HG02885 (cell line): Measurements from ENCODE around the gene HLX.

Experiments
- ATAC-seq: cut with Tn5 transposase; IDR thresholded peaks from one replicate; pipeline ENCODE4 v1.9.1; 2021; ENCODE audit warnings: mild to moderate bottlenecking; ENCODE audit not compliant: unreplicated experiment, poor library complexity

Gene HLX

GRCh38 chr1:220894025-220894923, 15.0 kb downstream of the HLX start:
- no peak for ATAC-seq

GRCh38 chr1:220894924-220895256, 15.6 kb downstream of the HLX start:
- ATAC-seq = no peak

GRCh38 chr1:220895412-220895946, 16.2 kb downstream of the HLX start:
- ATAC-seq = no peak

DNA sequence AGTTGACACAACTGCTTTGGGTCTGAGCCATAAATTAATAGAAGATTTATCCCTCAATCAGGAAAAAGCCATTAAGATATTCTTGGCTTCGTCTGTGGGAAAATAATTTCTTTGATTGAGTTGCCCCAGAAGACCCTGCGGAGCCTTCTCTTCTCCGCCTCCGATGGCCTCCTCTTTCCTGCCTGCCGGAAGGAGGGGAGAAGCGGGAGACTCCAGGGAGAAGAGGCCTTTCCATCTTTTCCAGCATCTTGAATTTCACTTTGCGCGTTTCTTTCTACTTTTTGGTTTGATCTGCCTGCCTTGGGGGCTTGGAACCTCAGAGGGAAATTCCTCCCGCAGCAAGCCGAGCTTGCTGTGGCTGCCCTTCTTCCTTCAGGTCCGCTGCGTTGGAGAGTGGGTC, 16.8 kb downstream of the HLX start:
- ATAC-seq = no peak

- no peak for ATAC-seq
Observed at GRCh38 chr1:220900842-220901241, 21.6 kb downstream of the HLX start.

DNA sequence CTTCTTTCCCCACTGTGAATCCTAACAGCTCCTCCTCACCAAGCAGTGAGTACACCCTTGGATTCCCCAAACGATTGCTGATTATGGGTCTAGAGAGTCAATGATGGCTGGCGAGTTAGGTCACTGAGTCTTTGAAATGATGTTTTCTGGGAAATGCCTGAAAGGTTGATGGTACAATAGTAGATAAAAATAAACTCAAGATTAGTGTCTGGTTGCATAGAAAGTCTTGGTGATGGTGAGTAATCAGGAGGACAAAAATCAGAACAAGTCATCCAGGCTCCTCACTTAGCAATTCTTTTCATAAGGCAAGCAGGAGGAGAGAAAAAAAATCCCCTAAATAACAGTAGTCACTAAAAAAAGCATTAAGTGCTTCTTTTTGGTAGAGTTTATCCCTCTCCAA, 22.6 kb downstream of the HLX start:
- ATAC-seq = no peak

DNA sequence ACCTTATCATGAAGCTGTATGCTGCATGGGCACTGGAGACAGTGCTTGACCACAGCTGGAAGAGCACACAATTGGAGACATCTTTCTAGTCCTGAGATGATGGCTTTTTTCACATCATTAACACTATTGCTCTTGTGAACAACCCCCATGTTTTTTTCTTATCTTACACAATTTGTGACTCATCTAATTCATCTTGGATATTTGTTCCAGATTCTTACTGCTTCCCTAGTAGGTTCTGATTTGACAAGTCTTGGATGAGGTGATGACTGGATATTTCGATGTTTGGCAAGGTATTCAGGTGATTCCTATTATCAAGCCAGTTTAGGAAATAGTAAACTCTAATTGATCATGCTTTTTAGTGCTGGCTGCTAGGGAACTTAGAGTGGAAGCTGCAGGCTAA, 23.7 kb downstream of the HLX start:
- no peak for ATAC-seq

GRCh38 chr1:220904876-220905275, 25.6 kb downstream of the HLX start:
- no peak for ATAC-seq

DNA sequence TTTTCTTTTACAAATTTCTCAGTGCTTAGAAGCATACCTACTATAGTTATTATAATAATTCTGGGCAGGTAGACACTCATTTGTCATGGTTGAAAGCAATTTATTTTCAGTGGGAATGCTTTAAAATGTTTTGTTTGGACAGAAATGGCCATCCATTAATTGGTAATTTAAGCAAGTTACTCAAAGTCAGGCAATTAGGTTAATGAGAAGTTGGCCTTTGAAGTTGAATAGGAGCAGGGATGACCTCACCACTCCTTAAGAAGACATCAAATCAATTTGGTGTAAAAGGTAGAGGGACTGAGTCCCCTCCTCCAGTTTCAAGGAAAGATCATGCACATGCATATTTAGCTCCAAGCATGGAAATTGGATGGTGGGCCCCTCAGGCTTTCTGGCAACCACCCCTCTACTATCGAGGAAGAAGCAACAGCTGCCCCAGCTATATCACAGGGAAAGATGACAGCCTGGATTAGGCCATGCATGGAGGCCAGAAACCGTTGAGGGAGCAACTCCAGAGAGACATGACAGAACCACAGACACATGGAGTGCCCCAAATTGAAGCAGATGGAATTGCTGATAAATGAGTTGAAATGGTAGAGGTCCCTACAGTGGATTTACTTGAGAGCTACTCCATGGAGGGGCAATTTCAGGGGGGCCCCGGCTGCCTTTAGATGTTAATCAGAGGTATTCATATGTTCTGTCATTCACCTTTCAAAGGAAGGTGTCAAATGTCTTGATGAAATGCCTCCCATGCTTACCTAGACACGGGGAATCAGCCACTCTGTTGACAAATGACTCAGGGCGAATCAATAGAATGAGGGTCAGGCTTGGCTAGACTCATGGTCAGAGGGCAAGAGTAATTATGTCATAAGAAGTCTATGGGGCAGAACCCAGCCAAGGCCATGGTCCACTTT, 26.7 kb downstream of the HLX start:
- ATAC-seq = no peak

GRCh38 chr1:220906561-220907334, 27.5 kb downstream of the HLX start:
- no peak for ATAC-seq

- no peak for ATAC-seq
Observed at GRCh38 chr1:220908757-220909156, 29.5 kb downstream of the HLX start.

DNA sequence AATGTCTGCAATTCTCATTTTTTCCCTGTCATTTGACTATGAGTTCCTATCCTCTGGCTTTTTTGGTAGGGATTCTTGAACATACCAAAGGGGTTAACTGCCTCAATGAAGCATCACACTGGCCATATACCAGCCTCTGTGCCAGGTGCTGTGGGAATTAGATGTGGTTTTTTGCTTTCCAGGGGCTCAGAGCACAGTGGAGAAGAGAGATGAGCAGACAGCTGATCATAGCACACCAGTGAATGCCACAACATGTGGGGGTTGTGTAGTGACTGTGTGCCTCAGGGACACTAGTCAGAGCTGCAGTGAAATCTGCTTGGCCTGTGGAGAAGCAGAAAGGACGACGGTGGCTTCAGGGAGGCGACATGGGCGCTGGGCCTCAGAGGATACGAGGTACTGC, 30.8 kb downstream of the HLX start:
- no peak for ATAC-seq

DNA sequence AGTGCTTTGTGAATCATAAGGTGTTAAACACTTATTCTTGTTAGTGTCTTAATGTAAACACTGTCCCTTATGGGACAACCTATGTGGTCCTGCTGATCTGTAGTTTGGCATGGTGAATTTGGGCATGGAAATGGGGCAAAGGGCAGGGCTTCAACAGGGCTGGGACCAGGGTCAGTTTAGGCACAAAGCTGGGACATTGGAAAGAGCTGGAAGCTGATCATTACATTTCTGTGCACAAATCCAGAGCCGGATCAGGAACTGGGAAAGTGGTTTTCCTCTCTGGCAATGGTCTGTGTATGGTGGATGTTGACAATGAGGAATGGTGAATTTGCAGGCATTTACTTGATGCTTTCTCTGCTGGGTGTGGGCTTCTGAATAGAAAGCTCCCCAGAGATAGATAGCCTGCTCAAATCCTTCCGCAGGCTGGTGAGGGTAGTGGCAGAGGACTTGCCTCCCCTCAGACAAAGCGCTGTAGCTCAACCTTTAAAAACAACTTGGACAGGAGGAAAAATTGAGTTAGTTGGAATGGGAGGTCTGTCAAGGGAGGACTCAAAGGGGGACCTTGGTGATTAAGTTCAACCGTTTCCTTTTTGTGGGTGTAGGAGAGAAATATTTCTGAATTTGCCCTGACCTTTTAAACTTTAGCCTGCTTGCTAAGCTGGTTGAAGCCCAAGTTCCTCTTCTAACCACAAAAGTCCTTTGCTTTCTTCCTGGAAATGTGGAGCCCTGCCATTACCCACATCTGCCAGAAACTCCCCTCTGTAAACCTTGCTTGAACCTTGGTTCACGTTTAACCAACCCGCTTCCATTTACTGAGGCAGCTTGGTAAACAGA, 35.3 kb downstream of the HLX start:
- ATAC-seq = no peak

DNA sequence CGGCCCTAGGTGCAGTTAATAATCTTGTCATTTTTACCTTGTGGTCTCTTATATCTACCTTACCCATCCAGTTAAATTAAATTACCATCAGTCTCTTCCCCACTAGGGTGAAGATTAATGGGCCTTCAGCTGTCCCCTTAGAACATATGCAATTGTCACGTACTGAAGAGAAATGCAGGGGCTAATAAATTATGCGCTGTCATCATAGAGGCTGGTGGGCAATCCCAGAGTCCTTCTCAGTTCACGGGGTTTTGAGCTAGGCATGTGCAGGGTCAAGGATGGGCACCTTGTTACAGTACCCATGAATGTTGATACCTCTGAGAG, 35.8 kb downstream of the HLX start:
- ATAC-seq = no peak

- no peak for ATAC-seq
Observed at GRCh38 chr1:220915954-220916353, 36.7 kb downstream of the HLX start.

- no peak for ATAC-seq
Observed at GRCh38 chr1:220917101-220917500, 37.9 kb downstream of the HLX start.

- no peak for ATAC-seq
Observed at GRCh38 chr1:220917535-220918209, 38.4 kb downstream of the HLX start.

- ATAC-seq = no peak
Observed at GRCh38 chr1:220918285-220918951, 39.2 kb downstream of the HLX start.

DNA sequence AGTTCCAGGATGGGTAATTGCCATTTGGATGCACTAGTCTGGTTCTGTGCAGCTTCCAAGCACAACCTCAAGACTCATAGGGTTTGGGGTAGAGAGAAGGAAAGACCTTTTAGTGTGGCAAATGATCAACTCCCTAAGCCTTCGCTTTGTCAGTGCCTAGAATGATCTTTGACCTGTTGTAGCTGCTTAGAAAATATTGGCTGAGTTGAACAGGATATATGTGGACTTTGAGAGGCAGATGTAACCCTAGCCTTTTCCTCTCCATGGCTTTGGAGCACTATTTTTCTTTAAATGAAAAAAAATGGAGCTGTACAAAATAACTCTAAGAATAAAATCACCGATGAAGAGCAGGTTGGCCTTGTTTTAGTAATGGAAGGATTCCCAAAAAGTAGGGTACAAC, 41.7 kb downstream of the HLX start:
- no peak for ATAC-seq
